HG03354 (cell line): Measurements from ENCODE around the gene SPIN2B.
"Not testable (repeated sequence)": the region's sequence is repeated elsewhere in the genome, so short reads cannot be mapped to it uniquely, and the experiment has no call there.

Experiments
- ATAC-seq: cut with Tn5 transposase; IDR thresholded peaks from one replicate; pipeline ENCODE4 v1.9.1; 2021; ENCODE audit warnings: mild to moderate bottlenecking; ENCODE audit not compliant: unreplicated experiment, poor library complexity, severe bottlenecking

SPIN2B gene

GRCh38 chrX:57121162-57121755, at the start of gene SPIN2B:
SPIN2B (minus strand) TSS chrX:57121548.
- ATAC-seq = peak; percentile 100

- ATAC-seq = no peak
Observed at GRCh38 chrX:57156397-57157049, 35.2 kb upstream of the SPIN2B start.

GRCh38 chrX:57155171-57155570, 33.8 kb upstream of the SPIN2B start:
- ATAC-seq = no peak

GRCh38 chrX:57152222-57152621, 30.9 kb upstream of the SPIN2B start:
- not testable (repeated sequence) for ATAC-seq

- ATAC-seq = no peak
Observed at GRCh38 chrX:57138674-57139073, 17.3 kb upstream of the SPIN2B start.

- no peak for ATAC-seq
Observed at GRCh38 chrX:57137501-57137900, 16.2 kb upstream of the SPIN2B start.

GRCh38 chrX:57137073-57137472, 15.7 kb upstream of the SPIN2B start, which contains the start of gene SPIN2A:
SPIN2A (minus strand) TSS chrX:57137397; CDS start chrX:57136597, 800 bp downstream.
- ATAC-seq = not testable (repeated sequence)

- not testable (repeated sequence) for ATAC-seq
Observed at GRCh38 chrX:57136589-57136988, 15.2 kb upstream of the SPIN2B start.

GRCh38 chrX:57135287-57135686, 13.9 kb upstream of the SPIN2B start:
- no peak for ATAC-seq

- ATAC-seq = no peak
Observed at GRCh38 chrX:57134702-57135101, 13.4 kb upstream of the SPIN2B start.

GRCh38 chrX:57133706-57134105, 12.4 kb upstream of the SPIN2B start:
- no peak for ATAC-seq

GRCh38 chrX:57133284-57133683, 11.9 kb upstream of the SPIN2B start:
- not testable (repeated sequence) for ATAC-seq

GRCh38 chrX:57132046-57132445, 10.7 kb upstream of the SPIN2B start:
- no peak for ATAC-seq

GRCh38 chrX:57121816-57122215, 468 bp upstream of the SPIN2B start:
- no peak for ATAC-seq

GRCh38 chrX:57120619-57121161, 658 bp downstream of the SPIN2B start:
- not testable (repeated sequence) for ATAC-seq

GRCh38 chrX:57119416-57119815, 1.9 kb downstream of the SPIN2B start:
- no peak for ATAC-seq

GRCh38 chrX:57117566-57117965, 3.8 kb downstream of the SPIN2B start:
- not testable (repeated sequence) for ATAC-seq

GRCh38 chrX:57104921-57105398, 16.4 kb downstream of the SPIN2B start:
- ATAC-seq = no peak

GRCh38 chrX:57104406-57104805, 16.9 kb downstream of the SPIN2B start:
- ATAC-seq = no peak

GRCh38 chrX:57103489-57103888, 17.9 kb downstream of the SPIN2B start:
- no peak for ATAC-seq

- not testable (repeated sequence) for ATAC-seq
Observed at GRCh38 chrX:57102918-57103317, 18.4 kb downstream of the SPIN2B start.
